MCF 10A (cell line): ENCODE results near the gene COL23A1. TPM values are rescaled to one million over a fixed set of nuclear protein-coding genes. Genes with fewer than 3 reads are reported as not detected.

Source experiments
- BruUV-seq: library from RNA; stranded (reverse); fragments of 400-500 nt; replicated peaks from 2 replicates; lab custom pipeline; 2021; lab: Mats Ljungman, UMichigan
- CTCF ChIA-PET: fragments of 300-600 bp; sonication (Branson Sonifier 250); formaldehyde crosslinking; extraction: SDS; loops from one replicate; lab custom pipeline; 2021; ENCODE audit warnings: antibody characterized with exemption, inconsistent platforms; lab: Yijun Ruan, JAX
- POLR2A ChIA-PET: fragments of 300-600, 350-650 bp; sonication (Branson Sonifier 250); formaldehyde crosslinking; extraction: SDS; loops from one replicate; lab custom pipeline; 2020; ENCODE audit warnings: antibody characterized with exemption, inconsistent platforms; lab: Yijun Ruan, JAX
- DNase-seq: peaks from one replicate; pipeline ENCODE4 v3.0.0-alpha.2; 2018; ENCODE audit not compliant: unreplicated experiment
- H3K27ac Mint-ChIP-seq: one replicate; pipeline ENCODE4 v1.8.0; 2022; ENCODE audit warnings: mild to moderate bottlenecking, low read depth, mixed read lengths; ENCODE audit not compliant: unreplicated experiment
- H3K27me3 Mint-ChIP-seq: one replicate; pipeline ENCODE4 v1.8.0; 2022; ENCODE audit warnings: mixed read lengths; ENCODE audit not compliant: insufficient read depth, unreplicated experiment
- H3K36me3 Mint-ChIP-seq: one replicate; pipeline ENCODE4 v1.8.0; 2022; ENCODE audit warnings: mild to moderate bottlenecking, moderate library complexity, mixed read lengths; ENCODE audit not compliant: insufficient read depth, unreplicated experiment
- H3K4me1 Mint-ChIP-seq: one replicate; pipeline ENCODE4 v1.8.0; 2022; ENCODE audit warnings: mixed read lengths; ENCODE audit not compliant: insufficient read depth, unreplicated experiment
- H3K4me3 Mint-ChIP-seq: one replicate; pipeline ENCODE4 v1.8.0; 2022; ENCODE audit warnings: mild to moderate bottlenecking, moderate library complexity, mixed read lengths; ENCODE audit not compliant: unreplicated experiment
- H3K9me3 Mint-ChIP-seq: one replicate; pipeline ENCODE4 v1.8.0; 2022; ENCODE audit warnings: mixed read lengths; ENCODE audit not compliant: unreplicated experiment
- intact Hi-C: fragments of 100-400 bp; cut with micrococcal nuclease; formaldehyde crosslinking; loops from 2 replicates; pipeline ENCODE4 v1.14.1; 2022
- total RNA-seq: library from RNA; stranded (reverse); gene quantifications from 2 replicates; pipeline ENCODE4 v1.2.3, GENCODE V29; 2022
- TF ChIP-seq, protein P1 (sequence below): fragments of 200-600 bp; IDR thresholded peaks from one replicate; pipeline ENCODE4 v1.8.0; 2022; ENCODE audit warnings: antibody characterized with exemption, mild to moderate bottlenecking; ENCODE audit not compliant: unreplicated experiment

COL23A1 gene
- total RNA-seq, 1 experiment from 2014 or later, result not detected

DNA sequence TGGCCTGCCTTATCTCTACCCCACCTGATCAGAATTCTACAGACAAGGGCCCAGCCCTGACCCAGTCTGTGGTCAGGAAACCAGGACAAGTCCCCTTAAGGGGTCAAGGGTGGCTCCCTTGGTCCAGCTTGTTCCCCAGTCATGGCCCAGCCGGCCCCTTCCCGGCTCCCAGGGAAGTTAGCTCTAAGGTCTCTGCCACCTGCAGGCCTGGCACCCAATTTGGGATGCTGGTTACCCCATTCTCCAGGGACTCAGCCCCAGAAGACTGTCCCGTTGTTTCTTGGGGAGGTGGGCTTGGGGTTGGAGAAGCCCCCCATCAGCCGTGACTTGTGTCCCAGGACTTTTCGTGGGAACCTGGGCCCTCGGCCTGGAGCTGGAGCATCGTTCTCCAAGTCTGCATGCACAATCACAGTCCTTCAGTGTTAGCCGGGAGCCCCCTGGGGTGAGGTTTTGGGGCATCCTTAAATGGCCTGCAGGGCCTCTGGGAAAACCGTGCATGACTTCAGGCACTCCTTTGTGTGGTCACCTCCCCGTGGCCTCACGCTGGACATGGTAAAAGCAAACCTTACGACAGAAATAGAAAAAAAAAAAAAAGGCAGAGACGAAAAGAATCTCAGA lies 206.8 kb downstream of the COL23A1 start:
- no peak for DNase-seq
- CTCF ChIA-PET, result no interaction called here
- H3K36me3 Mint-ChIP-seq, result no peaks in the 10 kb centered on the region
- no peak overlapping the region for H3K27ac Mint-ChIP-seq
- H3K4me1 Mint-ChIP-seq, result peaks cover 6% of the 10 kb centered on the region
- intact Hi-C loops, result no loop called here
- TF ChIP-seq, protein P1, sequence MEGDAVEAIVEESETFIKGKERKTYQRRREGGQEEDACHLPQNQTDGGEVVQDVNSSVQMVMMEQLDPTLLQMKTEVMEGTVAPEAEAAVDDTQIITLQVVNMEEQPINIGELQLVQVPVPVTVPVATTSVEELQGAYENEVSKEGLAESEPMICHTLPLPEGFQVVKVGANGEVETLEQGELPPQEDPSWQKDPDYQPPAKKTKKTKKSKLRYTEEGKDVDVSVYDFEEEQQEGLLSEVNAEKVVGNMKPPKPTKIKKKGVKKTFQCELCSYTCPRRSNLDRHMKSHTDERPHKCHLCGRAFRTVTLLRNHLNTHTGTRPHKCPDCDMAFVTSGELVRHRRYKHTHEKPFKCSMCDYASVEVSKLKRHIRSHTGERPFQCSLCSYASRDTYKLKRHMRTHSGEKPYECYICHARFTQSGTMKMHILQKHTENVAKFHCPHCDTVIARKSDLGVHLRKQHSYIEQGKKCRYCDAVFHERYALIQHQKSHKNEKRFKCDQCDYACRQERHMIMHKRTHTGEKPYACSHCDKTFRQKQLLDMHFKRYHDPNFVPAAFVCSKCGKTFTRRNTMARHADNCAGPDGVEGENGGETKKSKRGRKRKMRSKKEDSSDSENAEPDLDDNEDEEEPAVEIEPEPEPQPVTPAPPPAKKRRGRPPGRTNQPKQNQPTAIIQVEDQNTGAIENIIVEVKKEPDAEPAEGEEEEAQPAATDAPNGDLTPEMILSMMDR, result no peak
- no TSS peak for BruUV-seq
- H3K27me3 Mint-ChIP-seq, result peaks cover 22% of the 10 kb centered on the region
- H3K9me3 Mint-ChIP-seq, result no peaks in the 10 kb centered on the region
- no peak overlapping the region for H3K4me3 Mint-ChIP-seq
- POLR2A ChIA-PET, result no interaction called here

DNA sequence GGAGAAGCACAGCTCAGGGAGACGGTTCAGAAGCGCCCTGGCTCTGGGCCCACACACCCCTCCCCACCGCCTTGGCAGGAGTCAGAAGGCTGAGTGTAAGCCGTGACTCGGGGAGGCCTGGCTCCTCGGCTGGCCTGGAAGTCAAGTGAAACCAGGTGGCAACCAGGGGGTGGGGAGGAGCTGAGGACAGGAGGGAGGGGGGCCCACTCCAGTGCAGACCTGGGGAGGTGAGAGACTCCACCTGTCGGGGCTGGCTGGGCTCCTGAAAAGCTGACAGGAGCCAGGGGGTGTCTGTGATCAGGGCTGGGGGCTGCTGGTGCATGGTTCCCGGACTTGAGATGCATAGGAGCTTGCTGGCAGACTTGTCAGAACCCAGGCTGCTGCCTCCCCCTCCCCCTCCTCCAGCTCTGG lies 207.4 kb downstream of the COL23A1 start:
- Mint-ChIP-seq H3K36me3 (no peaks in the 10 kb centered on the region), H3K4me1 (peaks cover 6% of the 10 kb centered on the region), H3K27me3 (peaks cover 15% of the 10 kb centered on the region), H3K27ac (no peak overlapping the region), H3K9me3 (no peaks in the 10 kb centered on the region), H3K4me3 (no peak overlapping the region)
- DNase-seq, result no peak
- POLR2A ChIA-PET, result no interaction called here
- no TSS peak for BruUV-seq
- CTCF ChIA-PET, result interaction anchor here (0.6 kb wide), 2 partner anchors 517 to 1746 kb away, joined by 3 read pairs; no protein-coding TSS in a partner anchor
- TF ChIP-seq, protein P1, result no peak
- intact Hi-C loops, result no loop called here

DNA sequence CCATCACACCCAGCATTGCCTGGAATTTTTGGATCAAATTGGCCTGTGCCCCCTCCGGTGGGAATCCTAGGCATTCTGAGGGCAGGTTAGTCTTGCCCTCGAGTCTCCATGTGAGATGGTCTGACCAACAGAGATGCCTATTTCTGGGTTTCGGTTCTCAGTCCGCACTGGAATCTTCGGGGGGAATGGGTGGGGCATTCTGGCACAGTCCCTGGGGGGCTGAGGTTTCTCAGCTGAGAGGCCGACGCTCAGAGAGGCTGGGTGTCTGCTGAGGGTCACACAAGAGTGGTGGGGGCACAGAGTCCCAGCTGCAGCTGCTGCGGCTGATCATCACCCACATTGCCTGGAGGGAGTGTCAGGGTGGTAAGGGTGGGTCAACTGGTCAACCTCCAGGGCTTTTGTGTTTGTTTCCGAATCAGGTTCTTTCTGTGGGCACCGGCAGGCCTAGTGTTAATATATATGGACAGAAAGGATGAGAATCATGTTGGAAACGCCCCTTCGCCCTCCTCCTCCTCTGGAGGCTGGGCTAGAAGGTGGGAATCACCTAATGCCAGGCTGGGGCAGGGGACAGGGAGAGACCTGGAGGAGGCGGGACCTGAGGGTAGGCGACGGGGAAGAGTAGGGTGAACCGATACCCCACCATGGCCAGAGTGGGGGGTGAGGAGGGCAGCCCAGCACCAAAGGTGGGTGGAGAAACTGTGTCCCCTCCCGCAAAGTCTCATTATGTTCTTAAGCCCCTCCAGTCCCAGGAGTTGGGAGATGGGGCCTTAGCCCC lies 208.1 kb downstream of the COL23A1 start:
- ChIA-PET CTCF (interaction anchor here (0.6 kb wide), 2 partner anchors 518 to 1747 kb away, joined by 3 read pairs; no protein-coding TSS in a partner anchor), POLR2A (no interaction called here)
- Mint-ChIP-seq H3K4me1 (peaks cover 6% of the 10 kb centered on the region), H3K36me3 (no peaks in the 10 kb centered on the region), H3K9me3 (no peaks in the 10 kb centered on the region), H3K27ac (peak overlapping the region; percentile 31), H3K4me3 (no peak overlapping the region), H3K27me3 (peaks cover 9% of the 10 kb centered on the region)
- TF ChIP-seq, protein P1, result no peak
- BruUV-seq, result no TSS peak
- no peak for DNase-seq
- intact Hi-C loops, result no loop called here

GRCh38 chr5:178381206-178381605 lies 209.0 kb downstream of the COL23A1 start:
- no peak for DNase-seq
- Mint-ChIP-seq H3K27me3 (peaks cover 5% of the 10 kb centered on the region), H3K36me3 (no peaks in the 10 kb centered on the region), H3K27ac (no peak overlapping the region), H3K4me3 (no peak overlapping the region), H3K9me3 (no peaks in the 10 kb centered on the region), H3K4me1 (peaks cover 6% of the 10 kb centered on the region)
- intact Hi-C loops, result no loop called here
- ChIA-PET CTCF (no interaction called here), POLR2A (no interaction called here)
- no TSS peak for BruUV-seq
- TF ChIP-seq, protein P1, result no peak
